GM23338 (cell line): ENCODE data around the gene CSNK1E. TPM values are rescaled to one million over a fixed set of nuclear protein-coding genes. Genes with fewer than 3 reads are reported as not detected.
A peak's percentile ranks its signal among the peaks of the same experiment; 100 is the strongest.

Experiments used
- ATAC-seq: fragments of 200-7000 bp; cut with Tn5 transposase; 3 replicates; pipeline ENCODE4 v1.9.1; 2020
- DNase-seq: peaks from one replicate; pipeline ENCODE4 v3.0.0-alpha.2; 2015; ENCODE audit warnings: low spot score
- H2AFZ ChIP-seq: fragments of 200-600 bp; sonication (generic); 2 replicates; pipeline ENCODE4 v1.8.0; 2016; ENCODE audit warnings: antibody characterized with exemption, mild to moderate bottlenecking, moderate library complexity
- H3F3A ChIP-seq: fragments of 200-600 bp; sonication (generic); replicated peaks from 2 replicates; pipeline ENCODE4 v1.8.0; 2017; ENCODE audit warnings: antibody characterized with exemption, mixed run types, low read depth
- H3K27ac ChIP-seq: fragments of 200-600 bp; sonication (generic); 2 replicates; pipeline ENCODE4 v1.6.1; 2016; ENCODE audit warnings: low read depth
- H3K27me3 ChIP-seq: fragments of 200-600 bp; sonication (generic); 2 replicates; pipeline ENCODE4 v1.8.0; 2016; ENCODE audit warnings: mild to moderate bottlenecking, mixed run types, moderate library complexity; ENCODE audit not compliant: insufficient read depth
- H3K36me3 ChIP-seq: fragments of 200-600 bp; sonication (generic); 2 replicates; pipeline ENCODE4 v1.8.0; 2016; ENCODE audit warnings: mild to moderate bottlenecking; ENCODE audit not compliant: insufficient read depth
- H3K4me1 ChIP-seq: fragments of 200-600 bp; sonication (generic); 2 replicates; pipeline ENCODE4 v1.8.0; 2016; ENCODE audit warnings: mild to moderate bottlenecking, moderate library complexity; ENCODE audit not compliant: insufficient read depth
- H3K4me2 ChIP-seq: fragments of 200-600 bp; sonication (generic); 2 replicates; pipeline ENCODE4 v1.7.1; 2017; ENCODE audit warnings: mixed run types
- H3K4me3 ChIP-seq: fragments of 200-600 bp; sonication (generic); 2 replicates; pipeline ENCODE4 v1.6.1; 2016; ENCODE audit warnings: mixed run types
- H3K79me2 ChIP-seq: fragments of 200-600 bp; sonication (generic); replicated peaks from 2 replicates; pipeline ENCODE4 v1.8.0; 2017; ENCODE audit warnings: mild to moderate bottlenecking; ENCODE audit not compliant: insufficient read depth
- H3K9me2 ChIP-seq: fragments of 200-600 bp; sonication (generic); 2 replicates; pipeline ENCODE4 v1.8.0; 2017; ENCODE audit not compliant: insufficient read depth
- H4K20me1 ChIP-seq: fragments of 200-600 bp; sonication (generic); replicated peaks from 2 replicates; pipeline ENCODE4 v1.8.0; 2017; ENCODE audit warnings: mild to moderate bottlenecking; ENCODE audit not compliant: insufficient read depth
- H3K27ac Mint-ChIP-seq: 2 replicates; pipeline ENCODE4 v1.8.0; 2020; ENCODE audit warnings: inconsistent platforms, mild to moderate bottlenecking, moderate library complexity, mixed read lengths
- H3K27me3 Mint-ChIP-seq: 3 replicates; pipeline ENCODE4 v1.8.0; 2022; ENCODE audit warnings: low read depth, mild to moderate bottlenecking, moderate library complexity, mixed read lengths, inconsistent platforms; ENCODE audit not compliant: insufficient read depth, poor library complexity
- H3K36me3 Mint-ChIP-seq: 3 replicates; pipeline ENCODE4 v1.8.0; 2021; ENCODE audit warnings: low read depth, mild to moderate bottlenecking, inconsistent platforms, moderate library complexity, mixed read lengths
- H3K4me1 Mint-ChIP-seq: 3 replicates; pipeline ENCODE4 v1.8.0; 2020; ENCODE audit warnings: mild to moderate bottlenecking, inconsistent platforms, mixed read lengths
- H3K4me3 Mint-ChIP-seq: 3 replicates; pipeline ENCODE4 v1.8.0; 2021; ENCODE audit warnings: moderate library complexity, mild to moderate bottlenecking, inconsistent platforms, mixed read lengths
- H3K9me3 Mint-ChIP-seq: 3 replicates; pipeline ENCODE4 v1.8.0; 2020; ENCODE audit warnings: moderate library complexity, mild to moderate bottlenecking, inconsistent platforms, mixed read lengths
- CREB1 ChIP-seq: fragments of 250-450 bp; sonication (Bioruptor Pico); IDR thresholded peaks from 2 replicates; pipeline ENCODE4 v1.5.0; 2020; ENCODE audit warnings: low read depth, mild to moderate bottlenecking, moderate library complexity
- ETS1 ChIP-seq: IDR thresholded peaks from 2 replicates; pipeline ENCODE4 v1.6.1; 2016; ENCODE audit warnings: antibody characterized with exemption
- EZH2 ChIP-seq: fragments of 200-600 bp; sonication (generic); IDR thresholded peaks from one replicate; pipeline ENCODE4 v1.8.0; 2017; ENCODE audit warnings: antibody characterized with exemption, mild to moderate bottlenecking, low read depth; ENCODE audit not compliant: unreplicated experiment
- EZH2phosphoT487 ChIP-seq: fragments of 200-600 bp; sonication (generic); IDR thresholded peaks from one replicate; pipeline ENCODE4 v1.8.1; 2018; ENCODE audit warnings: antibody characterized with exemption; ENCODE audit not compliant: unreplicated experiment
- JUNB ChIP-seq: IDR thresholded peaks from one replicate; pipeline ENCODE4 v1.6.1; 2016; ENCODE audit warnings: antibody characterized with exemption; ENCODE audit not compliant: unreplicated experiment
- REST ChIP-seq: IDR thresholded peaks from one replicate; pipeline ENCODE4 v1.6.1; 2018; ENCODE audit warnings: antibody characterized with exemption; ENCODE audit not compliant: unreplicated experiment
- ZNF331 ChIP-seq: fragments of 250-450 bp; sonication (Bioruptor Pico); IDR thresholded peaks from 2 replicates; pipeline ENCODE4 v1.5.0; 2020; ENCODE audit warnings: low read depth, mild to moderate bottlenecking, moderate library complexity
- polyA plus RNA-seq: library from polyadenylated mRNA; unstranded; fragments of >200 nt; fragmentation: Nextera tagmentation; extraction: Ambion mirVana; gene quantifications from 2 replicates; pipeline ENCODE4 v1.2.1, GENCODE V29; 2016
- total RNA-seq: library from RNA; depleted of rRNA; stranded (reverse); fragments of >200 nt; shearing (Covaris generic); gene quantifications from 2 replicates; pipeline ENCODE4 v1.2.3, GENCODE V29; 2014
- TF ChIP-seq, protein P1 (sequence below), 2 experiments: fragments of 200-600 bp in 1 of 2; sonication (generic) in 1 of 2; conservative IDR thresholded peaks; 2 replicates each; pipeline versions ENCODE4 v1.5.1 to v1.6.1; 2016 to 2017; ENCODE audit warnings: antibody characterized with exemption in 2 of 2, low read depth in 2 of 2, mild to moderate bottlenecking in 2 of 2, moderate library complexity in 1 of 2

Gene CSNK1E
- total and polyA plus RNA-seq, 2 experiments from 2014 or later = 180 to 259 TPM

GRCh38 chr22:38299770-38300102 lies 17.5 kb downstream of the CSNK1E start (continued):
- no peak for TF ChIP-seq EZH2phosphoT487
- TF ChIP-seq, protein P1, sequence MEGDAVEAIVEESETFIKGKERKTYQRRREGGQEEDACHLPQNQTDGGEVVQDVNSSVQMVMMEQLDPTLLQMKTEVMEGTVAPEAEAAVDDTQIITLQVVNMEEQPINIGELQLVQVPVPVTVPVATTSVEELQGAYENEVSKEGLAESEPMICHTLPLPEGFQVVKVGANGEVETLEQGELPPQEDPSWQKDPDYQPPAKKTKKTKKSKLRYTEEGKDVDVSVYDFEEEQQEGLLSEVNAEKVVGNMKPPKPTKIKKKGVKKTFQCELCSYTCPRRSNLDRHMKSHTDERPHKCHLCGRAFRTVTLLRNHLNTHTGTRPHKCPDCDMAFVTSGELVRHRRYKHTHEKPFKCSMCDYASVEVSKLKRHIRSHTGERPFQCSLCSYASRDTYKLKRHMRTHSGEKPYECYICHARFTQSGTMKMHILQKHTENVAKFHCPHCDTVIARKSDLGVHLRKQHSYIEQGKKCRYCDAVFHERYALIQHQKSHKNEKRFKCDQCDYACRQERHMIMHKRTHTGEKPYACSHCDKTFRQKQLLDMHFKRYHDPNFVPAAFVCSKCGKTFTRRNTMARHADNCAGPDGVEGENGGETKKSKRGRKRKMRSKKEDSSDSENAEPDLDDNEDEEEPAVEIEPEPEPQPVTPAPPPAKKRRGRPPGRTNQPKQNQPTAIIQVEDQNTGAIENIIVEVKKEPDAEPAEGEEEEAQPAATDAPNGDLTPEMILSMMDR (conservative IDR thresholded peaks at IDR 0.05; ENCODE audit: low read depth in 2 of 2) = no peak

GRCh38 chr22:38298312-38299005 lies 18.8 kb downstream of the CSNK1E start:
- H3K27ac Mint-ChIP-seq = no peak overlapping the region
- DNase-seq (peak; percentile 53), ATAC-seq (peak; percentile 81)
- no peaks in the 10 kb centered on the region for H3K4me1 ChIP-seq
- H3K27me3 ChIP-seq = no peaks in the 10 kb centered on the region
- no peak overlapping the region for H2AFZ ChIP-seq
- no peaks in the 10 kb centered on the region; the same call in 1 of the 3 replicates for H3K4me1 Mint-ChIP-seq
- H3K9me3 Mint-ChIP-seq = no peaks in the 10 kb centered on the region
- TF ChIP-seq, protein P1 (conservative IDR thresholded peaks at IDR 0.05; ENCODE audit: low read depth in 2 of 2) = peak; percentile 59 to 80
- no peak for TF ChIP-seq ZNF331 (CRISPR knock-in tag)
- H3K4me3 ChIP-seq = no peak overlapping the region
- H3K27me3 Mint-ChIP-seq = peaks cover 10% of the 10 kb centered on the region
- H3K27ac ChIP-seq = no peak overlapping the region
- H4K20me1 ChIP-seq = peaks cover 58% of the 10 kb centered on the region
- H3K36me3 Mint-ChIP-seq = peaks cover 95% of the 10 kb centered on the region
- no peak overlapping the region for H3K4me2 ChIP-seq
- peaks cover 45% of the 10 kb centered on the region; the same call in 1 of the 2 replicates for H3F3A ChIP-seq
- no peaks in the 10 kb centered on the region for H3K9me2 ChIP-seq
- H3K79me2 ChIP-seq = peaks cover 38% of the 10 kb centered on the region
- H3K4me3 Mint-ChIP-seq = no peak overlapping the region
- peaks cover 58% of the 10 kb centered on the region for H3K36me3 ChIP-seq

DNA sequence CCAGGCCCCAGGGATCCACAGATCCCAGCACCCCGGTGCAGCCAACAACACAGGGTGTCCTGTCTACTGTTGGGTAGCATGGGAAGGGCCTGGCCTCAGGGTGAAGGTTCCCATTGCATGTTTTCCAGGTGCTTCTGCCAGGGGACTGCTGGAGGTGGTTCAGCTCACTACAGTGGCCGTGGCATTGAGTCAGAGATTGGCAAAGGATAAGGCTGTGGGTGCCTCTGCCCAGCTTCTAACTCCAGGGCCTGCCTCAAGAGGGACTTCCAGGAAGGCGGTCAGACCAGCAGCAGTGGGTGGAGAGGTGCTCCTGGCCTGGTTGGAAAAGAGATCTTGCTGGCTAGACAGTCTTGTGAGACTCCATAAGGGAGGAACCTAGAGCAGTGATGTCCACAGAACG lies 20.9 kb downstream of the CSNK1E start:
- H2AFZ ChIP-seq = no peak overlapping the region
- H3K27me3 ChIP-seq = no peaks in the 10 kb centered on the region
- H3K4me3 ChIP-seq = no peak overlapping the region
- no peak overlapping the region for H3K4me3 Mint-ChIP-seq
- no peak overlapping the region for H3K27ac Mint-ChIP-seq
- H3K4me2 ChIP-seq = no peak overlapping the region
- no peak overlapping the region; the same call in 1 of the 2 replicates for H3K27ac ChIP-seq
- H3K9me2 ChIP-seq = no peaks in the 10 kb centered on the region
- peaks cover 20% of the 10 kb centered on the region; the same call in 1 of the 2 replicates for H3K79me2 ChIP-seq
- DNase-seq = no peak
- peaks cover 46% of the 10 kb centered on the region; the same call in 1 of the 2 replicates for H3F3A ChIP-seq
- peaks cover 5% of the 10 kb centered on the region for H3K4me1 Mint-ChIP-seq
- no peaks in the 10 kb centered on the region for H3K9me3 Mint-ChIP-seq
- H3K36me3 Mint-ChIP-seq = peaks cover 90% of the 10 kb centered on the region
- peaks cover 45% of the 10 kb centered on the region for H3K36me3 ChIP-seq
- H3K4me1 ChIP-seq = no peaks in the 10 kb centered on the region; the same call in 1 of the 2 replicates
- ATAC-seq = no peak
- peaks cover 44% of the 10 kb centered on the region for H4K20me1 ChIP-seq
- peaks cover 15% of the 10 kb centered on the region for H3K27me3 Mint-ChIP-seq
- TF ChIP-seq ZNF331 (CRISPR knock-in tag) (no peak), EZH2 (no peak), JUNB (no peak), REST (no peak), ETS1 (no peak), CREB1 (CRISPR knock-in tag) (no peak)
- TF ChIP-seq, protein P1 (conservative IDR thresholded peaks at IDR 0.05; ENCODE audit: low read depth in 2 of 2) = no peak
